A172 (cell line): ENCODE data around the gene CSTB. TPM values are rescaled to one million over a fixed set of nuclear protein-coding genes. Genes with fewer than 3 reads are reported as not detected.

Experiments used
- DNase-seq: peaks from one replicate; pipeline ENCODE4 v3.0.0-alpha.2; 2015; ENCODE audit warnings: low spot score
- total RNA-seq: library from RNA; depleted of rRNA; stranded (reverse); fragments of >200 nt; shearing (Covaris generic); gene quantifications from 2 replicates; pipeline ENCODE4 v1.2.3, GENCODE V29; 2014; rRNA removed

The CSTB gene
- total RNA-seq, 1 experiment from 2014 or later = 145 TPM

- no peak for DNase-seq
These were observed 44.6 kb downstream of the CSTB start for GRCh38 chr21:43731476-43731875.

- DNase-seq = peak; percentile 99
These were observed 47.4 kb downstream of the CSTB start for GRCh38 chr21:43728467-43729390.

- no peak for DNase-seq
These were observed 48.0 kb downstream of the CSTB start for GRCh38 chr21:43728154-43728466.

GRCh38 chr21:43727519-43728153, 48.5 kb downstream of the CSTB start:
- peak; percentile 87 for DNase-seq

- DNase-seq = peak; percentile 76
These were observed 49.2 kb downstream of the CSTB start for GRCh38 chr21:43726686-43727518.

Other genes with a start within 250 kb of the CSTB start
- 8.8 and 9.1 TPM in 2 replicates for gene HSF2BP, start 116.8 kb downstream of the CSTB start, total RNA-seq
- 61.0 and 70.9 TPM in 2 replicates for gene RRP1B, start 116.7 kb downstream of the CSTB start, total RNA-seq
- gene PDXK, start 57.2 kb downstream of the CSTB start, total RNA-seq = 313 and 330 TPM in 2 replicates
- gene RRP1, start 13.3 kb upstream of the CSTB start, total RNA-seq = 63.7 and 77.7 TPM in 2 replicates
- 73.4 and 73.5 TPM in 2 replicates for gene AGPAT3, start 88.9 kb upstream of the CSTB start, total RNA-seq
- 30.3 and 34.7 TPM in 2 replicates for gene TRAPPC10, start 236.0 kb upstream of the CSTB start, total RNA-seq